SK-N-SH (cell line): ENCODE data around the gene MYCBPAP. TPM values are rescaled to one million over a fixed set of nuclear protein-coding genes. Genes with fewer than 3 reads are reported as not detected.

Experiments used
- CTCF ChIA-PET: fragments of 300-600, 350-600 bp; formaldehyde crosslinking; extraction: SDS; loops from one replicate; lab custom pipeline; 2021; lab: Yijun Ruan, JAX
- POLR2A ChIA-PET: fragments of 350-600 bp; sonication (Branson Sonifier 250); formaldehyde crosslinking; extraction: SDS; loops from one replicate; lab custom pipeline; 2020; ENCODE audit warnings: antibody characterized with exemption, inconsistent platforms; lab: Yijun Ruan, JAX
- DNase-seq: peaks from one replicate; pipeline ENCODE4 v3.0.0; 2012
- H2AFZ ChIP-seq: fragments of 200-600 bp; sonication (generic); 2 replicates; pipeline ENCODE4 v1.8.1; 2016; ENCODE audit warnings: antibody characterized with exemption, mild to moderate bottlenecking, low read depth
- H3F3A ChIP-seq: fragments of 200-600 bp; sonication (generic); replicated peaks from 2 replicates; pipeline ENCODE3; 2016; ENCODE audit warnings: antibody characterized with exemption, mild to moderate bottlenecking; ENCODE audit not compliant: insufficient read depth
- H3K27ac ChIP-seq, 2 experiments: fragments of 200-500 bp in 1 of 2; fragments of 200-600 bp in 1 of 2; sonication (Bioruptor generic) in 1 of 2; sonication (generic), shearing (Covaris generic) in 1 of 2; 2 replicates each; pipeline versions ENCODE4 v1.5.1 to v1.6.1; 2014 to 2016; ENCODE audit warnings: low read depth in 2 of 2, inconsistent platforms in 1 of 2, low read length in 1 of 2, mild to moderate bottlenecking in 1 of 2, mixed read lengths in 1 of 2
- H3K27me3 ChIP-seq: fragments of 200-600 bp; sonication (generic), shearing (Covaris generic); 2 replicates; pipeline ENCODE4 v1.6.1; 2016; ENCODE audit warnings: mixed run types; ENCODE audit not compliant: insufficient read depth
- H3K36me3 ChIP-seq, 2 experiments: fragments of 200-500 bp in 1 of 2; fragments of 200-600 bp in 1 of 2; sonication (Bioruptor generic) in 1 of 2; sonication (generic) in 1 of 2; replicated peaks in 1 of 2; 2 replicates each; pipeline versions ENCODE3 to v1.5.1; 2014 to 2016; ENCODE audit warnings: low read length in 1 of 2, mild to moderate bottlenecking in 1 of 2; ENCODE audit not compliant: insufficient read depth in 2 of 2, control insufficient read depth in 1 of 2
- H3K4me1 ChIP-seq, 2 experiments: fragments of 200-500 bp in 1 of 2; fragments of 200-600 bp in 1 of 2; sonication (Bioruptor generic) in 1 of 2; sonication (generic), shearing (Covaris generic) in 1 of 2; 2 replicates each; pipeline versions ENCODE4 v1.5.1 to v1.6.1; 2014 to 2016; ENCODE audit warnings: low read depth in 1 of 2, low read length in 1 of 2, mixed run types in 1 of 2; ENCODE audit not compliant: insufficient read depth in 2 of 2, control insufficient read depth in 1 of 2
- H3K4me2 ChIP-seq: fragments of 200-600 bp; sonication (generic), shearing (Covaris generic); 2 replicates; pipeline ENCODE4 v1.6.1; 2017; ENCODE audit warnings: mixed run types
- H3K4me3 ChIP-seq, 2 experiments: fragments of 200-500 bp in 1 of 2; fragments of 200-600 bp in 1 of 2; sonication (Bioruptor generic) in 1 of 2; sonication (generic), shearing (Covaris generic) in 1 of 2; 2 replicates each; pipeline versions ENCODE4 v1.5.1 to v1.8.1; 2014 to 2016; ENCODE audit warnings: low read depth in 2 of 2, inconsistent platforms in 1 of 2, low read length in 1 of 2, mild to moderate bottlenecking in 1 of 2, mixed read lengths in 1 of 2, moderate library complexity in 1 of 2
- H3K79me2 ChIP-seq: fragments of 200-600 bp; sonication (generic); 2 replicates; pipeline ENCODE4 v1.8.1; 2017; ENCODE audit warnings: mild to moderate bottlenecking; ENCODE audit not compliant: insufficient read depth
- H3K9ac ChIP-seq: fragments of 200-600 bp; sonication (generic); 2 replicates; pipeline ENCODE4 v1.6.1; 2017; ENCODE audit warnings: mixed run types
- H3K9me2 ChIP-seq: fragments of 200-600 bp; sonication (generic); 2 replicates; pipeline ENCODE4 v1.6.1; 2017; ENCODE audit warnings: mixed run types
- H3K9me3 ChIP-seq: fragments of 200-600 bp; sonication (generic); 2 replicates; pipeline ENCODE4 v1.6.1; 2017; ENCODE audit warnings: mixed run types, mild to moderate bottlenecking, moderate library complexity
- H4K20me1 ChIP-seq: fragments of 200-600 bp; sonication (generic); 2 replicates; pipeline ENCODE4 v1.6.1; 2017; ENCODE audit warnings: mild to moderate bottlenecking, mixed run types; ENCODE audit not compliant: insufficient read depth
- CTCF ChIP-seq: fragments of 200-600 bp; sonication (generic); IDR thresholded peaks from 2 replicates; pipeline ENCODE4 v1.6.1; 2017; ENCODE audit warnings: antibody characterized with exemption, mild to moderate bottlenecking, moderate library complexity
- EP300 ChIP-seq, 2 experiments: IDR thresholded peaks; 2 replicates each; pipeline versions ENCODE4 v1.4.0 to v1.6.1; 2012; ENCODE audit warnings: borderline replicate concordance in 1 of 2, low read depth in 1 of 2, low read length in 1 of 2
- FOSL2 ChIP-seq: IDR thresholded peaks from 2 replicates; pipeline ENCODE4 v1.4.0; 2012; ENCODE audit warnings: low read depth, mild to moderate bottlenecking, moderate library complexity, borderline replicate concordance
- GABPA ChIP-seq: IDR thresholded peaks from 2 replicates; pipeline ENCODE4 v1.4.0; 2012; ENCODE audit warnings: low read depth, mild to moderate bottlenecking
- JUND ChIP-seq: IDR thresholded peaks from 2 replicates; pipeline ENCODE4 v1.4.0; 2012
- MEF2A ChIP-seq: IDR thresholded peaks from 2 replicates; pipeline ENCODE4 v1.4.0; 2012; ENCODE audit warnings: low read depth, borderline replicate concordance
- NFIC ChIP-seq: IDR thresholded peaks from 2 replicates; pipeline ENCODE4 v1.4.0; 2012; ENCODE audit warnings: borderline replicate concordance
- RAD21 ChIP-seq: IDR thresholded peaks from 2 replicates; pipeline ENCODE4 v1.6.1; 2012; ENCODE audit warnings: mild to moderate bottlenecking, low read length
- RCOR1 ChIP-seq: fragments of 150-350 bp; IDR thresholded peaks from 2 replicates; pipeline ENCODE4 v1.6.1; 2017; ENCODE audit warnings: antibody characterized with exemption, low read length
- REST ChIP-seq: IDR thresholded peaks from 2 replicates; pipeline ENCODE4 v1.6.1; 2012; ENCODE audit warnings: mild to moderate bottlenecking, low read depth, low read length, moderate library complexity
- SIN3A ChIP-seq: IDR thresholded peaks from 2 replicates; pipeline ENCODE4 v1.6.1; 2012; ENCODE audit warnings: low read depth, mild to moderate bottlenecking, low read length, moderate library complexity, borderline replicate concordance
- TEAD4 ChIP-seq: IDR thresholded peaks from 2 replicates; pipeline ENCODE4 v1.4.0; 2012; ENCODE audit warnings: mild to moderate bottlenecking, borderline replicate concordance; ENCODE audit not compliant: insufficient read depth
- USF1 ChIP-seq: IDR thresholded peaks from 2 replicates; pipeline ENCODE4 v1.4.0; 2012; ENCODE audit warnings: low read depth, borderline replicate concordance
- YY1 ChIP-seq: IDR thresholded peaks from 2 replicates; pipeline ENCODE4 v1.4.0; 2012; ENCODE audit warnings: low read depth, mild to moderate bottlenecking
- whole genome bisulfite sequencing: methylation state at CpG from one replicate; pipeline ENCODE4 v1.1.6; 2017; ENCODE audit warnings: low lambda C conversion rate; 5-methylcytosine and 5-hydroxymethylcytosine counted together
- polyA plus RNA-seq, 3 experiments: library from polyadenylated mRNA; depleted of rRNA; stranded (reverse); fragments of >200 nt; gene quantifications; 2 replicates each; pipeline ENCODE4 v1.2.3, GENCODE V29; 2012

Gene MYCBPAP
- polyA plus RNA-seq, 1 of the 3 experiments (the other 2 are of a cell fraction) = 2.4 TPM

- TF ChIP-seq RCOR1 (no peak), GABPA (no peak), MEF2A (no peak)
Measured at GRCh38 chr17:50519141-50519834, 11.0 kb downstream of the MYCBPAP start (continued).

- H2AFZ ChIP-seq = no peak overlapping the region
- no peaks in the 10 kb centered on the region for H3K9me2 ChIP-seq
- DNase-seq = no peak
- POLR2A ChIA-PET = no interaction called here
- WGBS = 78% methylated on average over 2 of the region's 2 CpGs
- no peak overlapping the region for H3K4me3 ChIP-seq
- H3K79me2 ChIP-seq = no peaks in the 10 kb centered on the region
- TF ChIP-seq FOSL2 (no peak), SIN3A (no peak), RAD21 (no peak), YY1 (no peak), USF1 (no peak), RCOR1 (no peak), CTCF (no peak), JUND (no peak), TEAD4 (no peak), REST (no peak), GABPA (no peak), NFIC (no peak), EP300 (IDR thresholded peaks at IDR 0.05; ENCODE audit: borderline replicate concordance in 1 of 2, low read depth in 1 of 2, low read length in 1 of 2) (no peak)
- no peaks in the 10 kb centered on the region for H4K20me1 ChIP-seq
- no peaks in the 10 kb centered on the region for H3K27me3 ChIP-seq
- no peak overlapping the region for H3K9ac ChIP-seq
- CTCF ChIA-PET = interaction anchor here (0.8 to 5.0 kb wide), 7 partner anchors 9 to 41 kb away, joined by 3 to 26 read pairs (median 5); partner anchors contain the start of gene RSAD1
- no peaks in the 10 kb centered on the region for H3K9me3 ChIP-seq
- H3K36me3 ChIP-seq = no peaks in the 10 kb centered on the region
- no peak overlapping the region for H3K4me2 ChIP-seq
- no peak overlapping the region for H3K27ac ChIP-seq
- no peaks in the 10 kb centered on the region for H3F3A ChIP-seq
- H3K4me1 ChIP-seq = peaks cover 0 to 7% of the 10 kb centered on the region in 2 experiments; a peak in 1 of 4 replicates
Measured at GRCh38 chr17:50520483-50520882, 12.2 kb downstream of the MYCBPAP start.
